Tibial nerve (tissue), 4 donors: ENCODE data around the gene SNX8.

ENCODE experiments used
- EP300 ChIP-seq, 2 donors: sonication (generic); formaldehyde crosslinking; IDR thresholded peaks; one replicate each; pipeline ENCODE4 v1.6.1; 2017; ENCODE audit warnings: antibody characterized with exemption in 2 of 2, mild to moderate bottlenecking in 1 of 2
- POLR2A ChIP-seq, 2 donors: fragments of 450-650 bp; IDR thresholded peaks; one replicate each; pipeline ENCODE4 v1.6.1; 2017; ENCODE audit warnings: antibody characterized with exemption in 2 of 2, mild to moderate bottlenecking in 2 of 2, moderate library complexity in 2 of 2
- TF ChIP-seq, protein P1 (sequence below), 5 experiments: fragments of 200-600 bp in 3 of 5; fragments of 450-650 bp in 2 of 5; sonication (generic) in 3 of 5; IDR thresholded peaks; one replicate each; pipeline ENCODE4 v1.5.1; 2016 to 2019; ENCODE audit warnings: antibody characterized with exemption in 5 of 5, mild to moderate bottlenecking in 3 of 5, moderate library complexity in 2 of 5

DNA sequence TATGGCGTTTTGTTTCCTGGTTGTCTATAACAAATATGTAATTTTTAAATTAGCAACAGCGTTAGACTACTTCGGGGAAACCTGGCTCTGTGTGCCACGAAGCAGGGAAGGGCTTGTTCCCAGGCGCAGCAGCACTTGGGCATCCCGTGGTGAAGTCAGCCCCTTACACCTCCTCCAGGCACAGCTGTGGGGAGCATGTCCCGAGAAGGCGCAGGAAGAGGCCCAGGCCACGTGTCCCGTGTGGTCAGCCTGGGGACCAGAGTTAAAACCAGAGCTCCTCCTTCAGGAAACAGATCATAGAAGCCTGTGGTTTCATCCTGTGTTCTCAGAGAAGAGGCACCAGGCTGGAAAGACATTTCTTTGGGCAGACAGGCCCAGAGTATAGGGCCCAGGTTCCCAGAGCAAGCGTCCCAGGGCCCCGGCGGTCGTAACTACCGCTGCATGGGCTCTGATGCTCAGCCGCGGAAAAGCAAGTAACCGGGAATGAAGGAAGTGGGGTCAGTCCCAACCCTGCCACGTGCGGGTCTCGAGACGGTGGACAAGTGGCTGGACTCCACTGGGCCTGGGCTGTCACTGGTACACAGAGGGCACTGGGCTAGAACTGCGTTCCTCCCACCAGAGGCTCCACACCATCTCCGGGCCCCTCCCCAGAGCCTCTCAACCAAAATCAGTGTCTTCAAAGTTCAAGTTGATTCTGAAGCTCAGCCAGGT, 65.1 kb downstream of the SNX8 start:
- TF ChIP-seq, protein P1, sequence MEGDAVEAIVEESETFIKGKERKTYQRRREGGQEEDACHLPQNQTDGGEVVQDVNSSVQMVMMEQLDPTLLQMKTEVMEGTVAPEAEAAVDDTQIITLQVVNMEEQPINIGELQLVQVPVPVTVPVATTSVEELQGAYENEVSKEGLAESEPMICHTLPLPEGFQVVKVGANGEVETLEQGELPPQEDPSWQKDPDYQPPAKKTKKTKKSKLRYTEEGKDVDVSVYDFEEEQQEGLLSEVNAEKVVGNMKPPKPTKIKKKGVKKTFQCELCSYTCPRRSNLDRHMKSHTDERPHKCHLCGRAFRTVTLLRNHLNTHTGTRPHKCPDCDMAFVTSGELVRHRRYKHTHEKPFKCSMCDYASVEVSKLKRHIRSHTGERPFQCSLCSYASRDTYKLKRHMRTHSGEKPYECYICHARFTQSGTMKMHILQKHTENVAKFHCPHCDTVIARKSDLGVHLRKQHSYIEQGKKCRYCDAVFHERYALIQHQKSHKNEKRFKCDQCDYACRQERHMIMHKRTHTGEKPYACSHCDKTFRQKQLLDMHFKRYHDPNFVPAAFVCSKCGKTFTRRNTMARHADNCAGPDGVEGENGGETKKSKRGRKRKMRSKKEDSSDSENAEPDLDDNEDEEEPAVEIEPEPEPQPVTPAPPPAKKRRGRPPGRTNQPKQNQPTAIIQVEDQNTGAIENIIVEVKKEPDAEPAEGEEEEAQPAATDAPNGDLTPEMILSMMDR (IDR thresholded peaks at IDR 0.05), result peak in 1 of 5 experiments; percentile 27
- TF ChIP-seq POLR2A (IDR thresholded peaks at IDR 0.05) (no peak), EP300 (IDR thresholded peaks at IDR 0.05) (peak in 1 of 2 donors; percentile 34)
